Stimulated activated CD8-positive, alpha-beta memory T cell treated with anti-CD3 and anti-CD28 coated beads, Interleukin-2, amount 100 ng/mL, for 48 hours (primary cell): ENCODE measurements around the gene SYT12.

Experiments used
- DNase-seq, 2 donors: peaks; one replicate each; pipeline ENCODE4 v3.0.0-alpha.2; 2020; ENCODE audit warnings: low read depth in 2 of 2

Gene SYT12

DNA sequence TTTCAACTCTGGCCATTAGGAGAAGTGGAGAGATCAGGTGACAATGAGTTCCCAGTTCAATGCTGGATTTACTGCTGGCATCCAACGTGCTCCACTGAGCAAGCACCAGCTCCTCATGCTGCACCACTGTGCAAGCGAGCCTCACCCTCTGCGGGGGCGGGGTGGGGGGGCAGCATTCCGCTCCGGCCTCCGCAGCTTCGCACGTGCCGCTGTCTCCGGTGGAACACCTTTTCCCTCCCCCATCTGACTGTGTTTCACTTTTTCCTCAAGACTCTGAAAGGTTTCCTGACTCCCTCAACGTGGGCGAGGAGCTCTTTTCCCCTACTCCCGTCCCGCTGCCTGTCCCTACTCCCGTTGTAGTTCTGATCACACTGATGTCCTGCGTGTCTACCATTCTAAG lies 32.9 kb downstream of the SYT12 start:
- DNase-seq = no peak

GRCh38 chr11:67056267-67057204 lies 33.6 kb downstream of the SYT12 start, which contains the start of gene RHOD:
Gene RHOD, plus strand, starts transcription at chr11:67056847. Its CDS starts 56 bp downstream, at chr11:67056903.
- DNase-seq = peak in 1 of 2 donors; percentile 18

GRCh38 chr11:67057205-67057672 lies 34.3 kb downstream of the SYT12 start:
- no peak for DNase-seq

- DNase-seq = no peak
These were observed 35.6 kb downstream of the SYT12 start for GRCh38 chr11:67058506-67058905.

DNA sequence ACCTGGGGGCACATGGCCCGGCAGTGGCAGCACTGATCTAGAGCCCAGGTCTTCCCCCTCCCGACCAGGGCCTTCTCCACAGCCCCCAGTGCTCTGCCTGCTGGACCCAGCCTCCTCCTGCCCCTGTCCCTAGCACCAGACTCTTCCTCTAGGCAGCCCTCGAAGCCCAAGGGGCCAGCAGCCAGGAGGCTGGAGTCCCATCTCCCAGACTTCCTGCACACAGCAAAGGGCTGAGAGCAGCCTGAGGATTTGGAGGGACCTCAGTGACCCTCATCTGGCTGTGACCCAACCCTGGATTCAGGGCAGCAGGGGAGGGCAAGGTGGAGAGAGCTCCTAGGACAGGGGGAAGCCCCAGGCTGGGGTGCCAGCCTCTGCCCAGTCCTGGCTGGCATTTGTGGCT lies 36.7 kb downstream of the SYT12 start:
- DNase-seq = no peak

- DNase-seq = no peak
These were observed 37.2 kb downstream of the SYT12 start for GRCh38 chr11:67060111-67060522.

GRCh38 chr11:67062526-67063373 lies 39.8 kb downstream of the SYT12 start:
- DNase-seq = no peak

DNA sequence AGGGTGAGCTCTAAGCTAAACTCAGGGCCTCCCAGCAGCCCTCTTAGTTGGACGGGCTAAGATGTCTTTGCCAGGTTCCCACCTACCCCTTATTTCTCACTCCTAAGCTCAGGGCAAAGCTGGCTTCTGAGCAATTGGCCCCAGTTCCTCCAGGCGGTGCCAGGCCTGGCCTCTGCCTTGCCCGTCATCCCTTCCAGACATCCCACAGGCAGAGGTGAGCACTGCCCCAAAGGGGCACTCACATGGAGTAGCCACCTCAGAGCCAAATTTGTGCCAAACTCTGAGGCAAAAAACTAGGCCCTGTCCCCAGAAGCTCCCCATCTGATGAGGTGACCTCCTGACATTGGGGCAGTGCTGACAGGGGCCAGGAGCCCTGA lies 43.4 kb downstream of the SYT12 start:
- DNase-seq = no peak

GRCh38 chr11:67071420-67072284 lies 48.7 kb downstream of the SYT12 start:
- DNase-seq = peak; percentile 68 to 75

- DNase-seq = no peak
These were observed 49.4 kb downstream of the SYT12 start for GRCh38 chr11:67072295-67072694.

GRCh38 chr11:67073908-67074307 lies 51.0 kb downstream of the SYT12 start:
- no peak for DNase-seq

GRCh38 chr11:67076202-67076601 lies 53.3 kb downstream of the SYT12 start:
- DNase-seq = no peak

GRCh38 chr11:67079065-67079705 lies 56.3 kb downstream of the SYT12 start:
- no peak for DNase-seq

DNA sequence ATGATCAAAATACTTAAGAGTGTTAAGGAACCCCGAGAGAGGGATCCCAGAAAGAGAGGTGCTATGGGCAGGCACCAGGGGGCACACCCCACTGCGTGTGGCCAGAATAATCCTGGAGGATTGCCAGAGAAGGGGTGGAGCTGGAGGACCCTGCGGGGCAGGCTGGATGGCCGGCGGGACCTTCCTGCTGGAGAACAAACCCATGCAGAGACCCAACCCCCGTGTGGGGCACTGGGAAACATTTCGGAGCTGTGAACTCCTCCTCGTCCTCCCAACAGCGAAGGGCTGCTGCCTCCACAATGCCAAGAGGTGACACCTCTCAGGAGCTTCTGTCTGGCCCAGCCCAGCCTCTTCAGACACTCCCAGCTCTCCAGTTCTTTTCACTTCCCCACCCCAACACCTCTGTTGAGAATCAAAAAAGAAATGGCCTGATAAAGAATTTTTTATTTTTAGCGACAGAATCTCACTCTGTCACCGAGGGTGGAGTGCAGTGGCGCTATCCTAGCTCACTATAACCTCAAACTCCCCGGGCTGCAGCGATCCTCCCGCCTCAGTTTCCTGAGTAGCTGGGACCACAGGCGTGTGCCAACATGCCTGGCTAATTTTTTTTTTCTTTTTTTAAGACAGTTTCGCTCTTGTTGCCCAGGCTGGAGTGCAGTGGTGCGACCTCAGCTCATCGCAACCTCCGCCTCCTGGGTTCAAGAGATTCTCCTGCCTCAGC lies 59.3 kb downstream of the SYT12 start:
- no peak for DNase-seq

GRCh38 chr11:67083786-67084366 lies 60.9 kb downstream of the SYT12 start:
- no peak for DNase-seq

DNA sequence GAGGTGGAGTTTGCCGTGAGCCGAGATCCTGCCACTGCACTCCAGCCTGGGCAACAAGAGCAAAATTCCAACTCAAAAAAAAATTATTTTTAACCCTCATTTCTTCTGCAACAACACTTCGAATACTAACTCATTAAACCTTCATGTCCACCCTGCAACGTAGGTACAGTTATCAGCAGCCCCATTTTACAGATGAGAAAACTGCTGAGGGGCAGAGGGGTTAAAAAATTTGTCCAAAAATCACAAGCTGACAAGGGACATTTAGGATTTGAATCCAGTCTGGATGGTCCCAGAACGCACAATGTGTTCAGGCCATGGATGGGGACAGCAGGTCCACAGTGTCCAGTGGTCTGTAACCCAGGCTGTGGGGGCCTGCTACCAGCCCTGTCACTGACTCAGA lies 62.7 kb downstream of the SYT12 start:
- no peak for DNase-seq

DNA sequence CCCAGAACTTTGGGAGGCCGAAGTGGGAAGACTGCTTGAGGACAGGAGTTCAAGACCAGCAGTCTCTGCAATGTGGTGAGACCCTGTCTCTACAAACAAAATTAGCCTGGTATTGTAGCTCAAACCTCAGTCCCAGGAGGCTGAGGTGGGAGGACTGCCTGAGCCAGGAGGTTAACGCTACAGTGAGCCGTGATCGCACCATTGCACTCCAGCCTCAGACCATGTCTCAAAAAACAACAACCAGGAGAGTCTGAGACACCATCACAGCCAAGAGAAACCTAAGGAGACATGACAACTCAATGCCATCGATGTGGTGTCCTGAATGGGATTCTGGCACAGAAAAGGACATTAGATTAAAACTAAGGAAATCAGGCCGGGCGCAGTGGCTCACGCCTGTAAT lies 67.8 kb downstream of the SYT12 start:
- DNase-seq = no peak

- no peak for DNase-seq
These were observed 72.2 kb downstream of the SYT12 start for GRCh38 chr11:67095214-67095507.

GRCh38 chr11:67098799-67099429 lies 76.0 kb downstream of the SYT12 start:
- DNase-seq = no peak
